ENCODE results near the gene CERCAM.

CERCAM gene

GRCh38 chr9:128420651-128421481, at the start of gene CERCAM:
Gene CERCAM (plus strand): TSS chr9:128420857. CDS start chr9:128420878, 21 bp downstream.
- DNase-seq: peak; percentile 84

GRCh38 chr9:128371630-128372117, 49.0 kb upstream of the CERCAM start:
- no peak for DNase-seq

- DNase-seq: no peak
Observed at GRCh38 chr9:128372188-128372641, 48.4 kb upstream of the CERCAM start.

GRCh38 chr9:128372784-128373183, 47.9 kb upstream of the CERCAM start:
- no peak for DNase-seq

- DNase-seq: no peak
Observed at GRCh38 chr9:128374221-128374675, 46.4 kb upstream of the CERCAM start.

- DNase-seq: no peak
Observed at GRCh38 chr9:128375865-128376264, 44.8 kb upstream of the CERCAM start.

GRCh38 chr9:128382261-128382660, 38.4 kb upstream of the CERCAM start:
- DNase-seq: no peak

GRCh38 chr9:128383007-128383753, 37.5 kb upstream of the CERCAM start:
- no peak for DNase-seq

GRCh38 chr9:128383791-128384190, 36.9 kb upstream of the CERCAM start:
- no peak for DNase-seq

- no peak for DNase-seq
Observed at GRCh38 chr9:128384801-128385495, 35.7 kb upstream of the CERCAM start.

- DNase-seq: no peak
Observed at GRCh38 chr9:128385496-128386460, 34.9 kb upstream of the CERCAM start.

- DNase-seq: no peak
Observed at GRCh38 chr9:128388150-128388549, 32.5 kb upstream of the CERCAM start.

GRCh38 chr9:128389395-128390149, 31.1 kb upstream of the CERCAM start:
- no peak for DNase-seq

GRCh38 chr9:128390150-128390812, 30.4 kb upstream of the CERCAM start:
- no peak for DNase-seq

GRCh38 chr9:128390813-128391711, 29.6 kb upstream of the CERCAM start:
- no peak for DNase-seq

- DNase-seq: no peak
Observed at GRCh38 chr9:128391956-128392301, 28.7 kb upstream of the CERCAM start.

GRCh38 chr9:128392302-128393144, 28.1 kb upstream of the CERCAM start:
- no peak for DNase-seq

- no peak for DNase-seq
Observed at GRCh38 chr9:128393145-128393775, 27.4 kb upstream of the CERCAM start.

Data from right forelimb (tissue), 1 donor.